GM18907 (cell line): Measurements from ENCODE around the gene TYW5.
"Not testable (repeated sequence)": the region's sequence is repeated elsewhere in the genome, so short reads cannot be mapped to it uniquely, and the experiment has no call there.

Experiments used
- ATAC-seq: cut with Tn5 transposase; IDR thresholded peaks from one replicate; pipeline ENCODE4 v1.9.1; 2021; ENCODE audit warnings: mild to moderate bottlenecking, moderate library complexity; ENCODE audit not compliant: unreplicated experiment

Gene TYW5

DNA sequence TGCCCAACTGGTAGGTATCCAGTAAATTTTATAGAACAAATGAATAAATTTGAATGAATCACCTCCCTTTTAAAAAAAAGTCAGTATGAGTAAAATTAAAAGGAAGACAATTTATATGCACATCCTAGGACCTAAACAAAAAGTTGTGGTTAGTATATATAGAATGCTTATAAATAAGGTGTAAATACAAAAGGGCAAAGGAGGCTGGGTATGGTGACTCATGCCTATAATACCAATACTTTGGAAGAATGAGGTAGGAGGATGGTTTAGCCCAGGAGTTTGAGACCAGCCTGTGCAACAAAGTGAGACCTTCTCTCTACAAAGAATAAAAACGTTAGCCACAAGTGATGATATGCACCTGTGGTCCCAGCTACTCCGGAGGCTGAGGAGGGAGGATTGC is 31.4 kb downstream of the TYW5 start:
- no peak for ATAC-seq

GRCh38 chr2:199922856-199923255 is 32.4 kb downstream of the TYW5 start:
- no peak for ATAC-seq

GRCh38 chr2:199916980-199917379 is 38.3 kb downstream of the TYW5 start:
- ATAC-seq, result no peak

- ATAC-seq, result no peak
These were observed 40.8 kb downstream of the TYW5 start for GRCh38 chr2:199914372-199914958.

DNA sequence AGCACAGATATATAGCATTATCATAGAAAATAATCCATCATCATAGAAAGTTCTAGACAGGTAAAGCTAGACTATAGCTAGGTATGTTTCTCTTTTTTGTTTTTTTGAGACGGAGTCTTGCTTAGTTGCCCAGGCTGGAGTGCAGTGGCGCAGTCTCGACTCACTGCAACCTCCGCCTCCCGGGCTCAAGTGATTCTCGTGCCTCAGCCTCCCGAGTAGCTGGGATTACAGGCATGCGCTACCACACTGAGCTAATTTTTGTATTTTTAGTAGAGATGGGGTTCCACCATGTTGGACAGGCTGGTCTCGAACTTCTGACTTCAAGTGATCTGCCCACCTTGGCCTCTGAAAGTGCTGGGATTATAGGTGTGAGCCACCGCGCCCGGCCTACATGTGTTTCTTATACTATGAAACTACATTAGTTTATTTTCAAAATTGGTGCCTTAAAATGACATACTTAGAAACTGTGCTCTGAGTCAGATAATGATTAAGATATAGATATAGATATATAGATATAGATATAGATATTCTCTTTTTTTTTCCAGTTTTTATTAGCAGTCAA is 42.7 kb downstream of the TYW5 start:
- ATAC-seq, result not testable (repeated sequence)

DNA sequence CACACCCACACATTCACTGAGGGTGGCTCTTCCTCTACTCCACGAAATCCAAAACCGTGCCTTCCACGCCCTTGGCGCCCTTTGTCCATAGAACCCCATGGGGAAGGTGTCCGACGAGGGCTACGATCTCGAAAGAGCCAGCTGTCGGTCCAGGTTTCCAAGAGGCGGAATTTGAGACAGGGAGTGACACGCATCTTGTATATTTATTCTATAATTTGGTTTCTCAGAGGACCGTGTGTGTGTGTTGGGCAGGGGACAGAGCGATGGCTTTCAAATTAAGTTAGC is 43.5 kb downstream of the TYW5 start:
- ATAC-seq, result no peak

GRCh38 chr2:199911052-199911876 is 44.0 kb downstream of the TYW5 start, which contains the start of gene C2orf69:
C2orf69 (plus strand) TSS chr2:199911293; CDS start chr2:199911439, 146 bp downstream.
- ATAC-seq, result peak; percentile 91

DNA sequence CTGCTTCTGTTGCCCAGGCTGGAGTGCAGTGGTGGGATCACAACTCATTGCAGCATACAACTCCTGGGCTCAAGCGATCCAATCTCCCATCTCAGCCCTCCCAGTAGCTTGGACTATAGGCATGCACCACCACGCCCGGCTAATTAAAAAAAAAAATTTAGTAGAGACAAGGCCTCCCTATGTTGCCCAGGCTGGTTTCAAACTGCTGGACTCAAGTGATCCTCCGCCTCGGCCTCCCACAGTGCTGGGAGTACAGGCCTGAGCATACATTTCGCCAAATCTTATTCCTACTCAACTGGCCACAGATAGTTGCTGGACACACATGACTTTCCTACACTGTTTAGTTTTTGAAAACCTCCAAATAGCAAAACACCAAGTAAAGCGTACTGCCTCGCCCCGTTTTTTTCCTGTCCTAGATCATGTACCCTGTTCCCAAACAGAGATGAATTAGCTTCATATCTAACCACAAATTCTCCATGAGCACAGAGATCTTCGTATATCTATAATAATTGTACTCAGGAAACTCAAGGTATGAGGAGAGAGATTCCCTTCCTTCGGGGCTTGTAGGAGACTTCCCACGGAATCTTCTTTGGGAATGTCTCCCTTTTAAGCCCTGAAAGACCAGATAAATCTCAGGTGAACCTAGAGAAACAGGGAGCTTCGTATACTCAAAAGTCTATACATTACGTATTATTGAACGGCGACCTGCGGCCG is 44.8 kb downstream of the TYW5 start:
- no peak for ATAC-seq

DNA sequence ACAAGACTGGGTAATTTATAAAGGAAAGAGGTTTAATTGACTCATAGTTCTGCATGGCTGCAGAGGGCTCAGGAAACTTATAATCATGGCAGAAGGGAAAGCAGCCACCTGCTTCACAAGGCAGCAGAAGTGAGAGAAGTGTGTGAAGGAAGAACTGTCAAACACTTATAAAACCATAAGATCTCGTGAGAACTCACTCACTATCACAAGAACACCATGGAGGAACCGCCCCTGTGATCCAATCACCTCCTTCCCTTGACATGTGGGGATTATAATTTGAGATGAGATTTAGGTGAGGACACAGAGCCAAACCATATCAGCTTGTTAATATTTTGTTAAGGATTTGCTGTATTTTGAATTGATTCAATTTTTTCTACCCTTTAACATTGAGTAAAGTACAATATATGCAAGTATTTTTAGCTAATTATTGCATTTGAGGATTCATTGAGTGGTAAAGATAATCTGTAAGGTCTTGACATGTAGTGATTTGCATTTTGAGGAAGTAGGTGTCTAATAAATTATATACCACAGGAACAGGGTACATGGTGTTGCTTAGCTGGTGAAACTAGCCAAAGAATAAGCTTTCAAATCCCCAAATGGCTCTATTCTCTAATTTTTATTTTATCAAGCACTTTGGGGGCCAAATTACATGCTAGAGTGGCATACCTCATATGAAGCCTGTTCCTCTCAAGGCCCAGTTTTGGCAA is 48.1 kb downstream of the TYW5 start:
- no peak for ATAC-seq

DNA sequence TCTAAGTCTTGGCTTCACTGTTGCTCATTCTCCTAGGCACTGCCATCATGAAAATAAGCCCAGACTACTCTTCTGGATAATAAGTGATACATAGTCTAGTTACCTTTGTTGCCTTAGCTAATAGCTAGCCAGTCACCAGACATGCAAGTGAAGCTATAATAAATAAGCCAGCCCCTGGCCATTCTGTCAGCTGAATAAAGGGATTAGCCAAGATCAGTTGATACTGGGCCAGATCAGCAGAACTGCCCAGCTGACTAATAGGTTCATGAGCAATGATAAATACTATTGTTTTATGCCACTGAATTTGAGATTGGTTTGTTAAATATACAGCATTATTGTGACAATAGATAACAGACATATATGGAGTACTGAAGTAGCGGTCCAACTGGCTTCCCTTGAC is 52.2 kb downstream of the TYW5 start:
- ATAC-seq, result no peak

DNA sequence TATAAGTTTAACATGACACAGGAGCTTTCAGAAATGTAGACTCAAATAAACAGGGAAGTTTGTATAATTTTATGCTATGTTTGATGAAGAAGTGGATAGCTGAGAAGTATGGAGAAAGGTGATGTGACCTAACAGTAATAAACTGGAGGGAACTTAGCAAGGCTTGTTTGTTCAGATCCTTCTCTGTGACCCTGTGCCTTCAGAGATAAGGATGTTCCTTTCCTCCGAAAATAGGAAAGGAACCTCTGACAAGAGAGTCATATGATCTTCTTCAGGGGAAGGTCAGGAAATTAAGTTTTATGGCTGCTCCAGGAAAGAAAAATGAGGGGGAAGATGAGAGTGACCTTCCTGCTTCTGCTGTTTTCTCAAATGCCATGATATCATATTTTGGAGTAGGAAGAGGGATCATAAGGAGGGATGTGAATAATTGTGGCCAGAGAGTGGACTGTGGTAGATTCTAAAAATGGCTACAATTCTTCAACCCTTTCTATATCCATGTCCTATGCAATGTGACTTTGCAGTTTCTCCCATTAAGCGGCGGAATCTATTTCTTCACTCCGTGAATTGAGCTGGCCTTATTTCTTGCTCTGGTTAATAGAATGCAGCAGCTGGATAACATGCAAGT is 52.7 kb downstream of the TYW5 start:
- no peak for ATAC-seq

- no peak for ATAC-seq
These were observed 53.3 kb downstream of the TYW5 start for GRCh38 chr2:199901942-199902341.

DNA sequence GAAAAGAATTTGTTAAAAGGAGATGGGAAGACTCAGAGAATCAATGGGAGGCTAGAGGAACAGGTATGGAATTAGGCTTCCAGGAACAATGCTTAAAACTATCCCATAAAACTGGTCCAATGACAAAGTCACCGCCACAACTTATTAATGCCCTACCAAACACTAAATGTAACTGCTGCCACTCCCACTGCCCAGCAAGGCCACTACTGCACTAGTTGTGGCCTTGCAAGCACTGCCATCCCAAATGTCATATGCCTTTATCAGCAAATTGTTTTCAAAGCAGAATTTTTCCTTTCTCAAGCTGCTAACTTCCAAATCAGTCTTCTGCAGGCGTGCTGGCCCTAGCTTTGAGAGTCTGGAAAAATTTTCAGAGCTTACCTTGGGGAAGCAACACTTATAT is 58.7 kb downstream of the TYW5 start:
- no peak for ATAC-seq

- ATAC-seq, result no peak
These were observed 59.9 kb downstream of the TYW5 start for GRCh38 chr2:199895406-199895805.

DNA sequence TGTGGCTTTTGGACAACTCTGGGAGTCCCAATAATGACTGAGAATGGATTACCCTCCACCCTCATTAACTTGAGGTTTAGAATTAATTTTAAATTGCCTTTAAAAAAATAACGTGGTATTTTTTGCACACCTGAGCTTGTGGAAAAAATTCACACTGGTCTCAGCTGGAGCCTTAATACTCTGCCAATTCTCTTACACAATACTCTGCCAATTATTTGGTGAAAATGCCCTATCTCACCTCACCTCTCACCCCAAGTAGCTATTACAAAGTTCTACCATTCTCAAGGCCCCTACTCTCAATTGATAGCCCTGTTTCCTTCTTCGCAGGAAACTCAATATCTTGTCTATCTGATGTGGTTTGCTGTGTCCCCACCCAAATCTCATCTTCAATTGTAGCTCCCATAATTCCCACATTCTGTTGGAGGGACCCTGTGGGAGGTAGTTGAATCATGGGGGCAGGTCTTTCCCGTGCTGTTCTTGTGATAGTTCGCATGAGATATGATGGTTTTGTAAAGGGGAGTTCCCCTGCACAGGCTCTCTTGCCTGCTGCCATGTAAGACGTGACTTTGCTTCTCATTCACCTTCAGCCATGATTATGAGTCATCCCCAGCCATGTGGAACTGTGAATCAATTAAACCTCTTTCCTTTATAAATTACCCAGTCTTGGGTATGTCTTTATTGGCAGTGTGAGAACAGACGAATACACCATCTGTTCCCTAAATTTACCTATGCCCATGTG is 71.6 kb downstream of the TYW5 start:
- ATAC-seq, result no peak

DNA sequence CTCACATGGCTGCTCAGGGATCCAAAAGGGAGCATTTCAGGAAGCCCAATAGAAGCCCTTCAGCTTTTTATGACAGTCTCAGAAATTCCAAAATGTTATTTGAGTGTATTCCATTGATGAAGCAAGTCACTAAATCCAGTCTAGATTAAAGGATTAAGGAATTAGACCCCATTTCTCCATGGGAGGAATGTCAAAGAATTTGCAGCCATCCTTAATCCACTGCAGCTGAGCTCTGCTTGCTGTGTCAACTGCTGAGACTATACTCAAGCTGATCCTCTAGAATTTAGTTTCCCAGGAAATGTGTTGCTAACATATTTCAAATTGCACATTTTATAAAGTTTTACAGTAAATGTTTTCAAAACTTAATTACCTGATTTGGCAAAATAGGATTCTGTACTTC is 72.6 kb downstream of the TYW5 start:
- no peak for ATAC-seq
